K562 (cell line): Measurements from ENCODE around the gene SIRT7. TPM values are rescaled to one million over a fixed set of nuclear protein-coding genes. Genes with fewer than 3 reads are reported as not detected.
A peak's percentile ranks its signal among the peaks of the same experiment; 100 is the strongest.

ENCODE experiments used
- ATAC-seq: fragments of 200-7000 bp; cut with Tn5 transposase; 3 replicates; pipeline ENCODE4 v1.9.1; 2020; ENCODE audit warnings: moderate library complexity
- BruUV-seq: library from RNA; stranded (reverse); fragments of 400-500 nt; replicated peaks from 2 replicates; lab custom pipeline; 2021; lab: Mats Ljungman, UMichigan
- CTCF ChIA-PET: fragments of 300-600 bp; formaldehyde crosslinking; extraction: SDS; loops from one replicate; lab custom pipeline; 2021; ENCODE audit warnings: low intra/inter-chr PET ratio; lab: Yijun Ruan, JAX
- POLR2A ChIA-PET: fragments of 300-600, 350-650 bp; sonication (Branson Sonifier 250); formaldehyde crosslinking; extraction: SDS; loops from one replicate; lab custom pipeline; 2021; ENCODE audit warnings: antibody characterized with exemption, inconsistent platforms; lab: Yijun Ruan, JAX
- DNase-seq, 4 experiments: peaks; one replicate each; pipeline versions ENCODE4 v3.0.0 to v3.0.0-alpha.2; 2011 to 2018; ENCODE audit warnings: low spot score in 3 of 4, mixed read lengths in 3 of 4; ENCODE audit errors: extremely low read depth in 1 of 4
- FAIRE-seq: peaks from 2 replicates; lab custom pipeline; 2011; peaks lifted over from hg19 to GRCh38; lab: Jason Lieb, UNC
- H2AFZ ChIP-seq: 2 replicates; pipeline ENCODE4 v1.6.0; 2011; ENCODE audit warnings: low read depth, low read length, control low read depth, inconsistent platforms
- H3K27ac ChIP-seq: fragments of 200-600 bp; 3 replicates; pipeline ENCODE4 v1.8.0; 2011; ENCODE audit warnings: low read depth, mild to moderate bottlenecking, control low read depth, inconsistent platforms, low read length, moderate library complexity, mixed read lengths; ENCODE audit errors: extremely low read depth
- H3K27me3 ChIP-seq, 2 experiments: fragments of 300-600 bp in 1 of 2; 2 replicates in 1 of 2; 3 replicates in 1 of 2; pipeline versions ENCODE4 v1.6.0 to v1.8.0; 2011; ENCODE audit warnings: inconsistent platforms in 2 of 2, low read length in 2 of 2, mild to moderate bottlenecking in 1 of 2, mixed read lengths in 1 of 2, moderate library complexity in 1 of 2; ENCODE audit not compliant: control insufficient read depth in 2 of 2, insufficient read depth in 2 of 2
- H3K36me3 ChIP-seq: fragments of 300-600 bp; 3 replicates; pipeline ENCODE4 v1.8.0; 2011; ENCODE audit warnings: mild to moderate bottlenecking, low read length, inconsistent platforms; ENCODE audit not compliant: control insufficient read depth, insufficient read depth
- H3K4me1 ChIP-seq, 2 experiments: fragments of 200-600 bp in 1 of 2; replicated peaks in 1 of 2; 2 replicates in 1 of 2; 3 replicates in 1 of 2; pipeline versions ENCODE4 v1.5.1 to v1.8.0; 2011; ENCODE audit warnings: inconsistent platforms in 2 of 2, low read length in 2 of 2, mild to moderate bottlenecking in 1 of 2, mixed read lengths in 1 of 2, moderate library complexity in 1 of 2; ENCODE audit not compliant: control insufficient read depth in 2 of 2, insufficient read depth in 2 of 2
- H3K4me2 ChIP-seq: 2 replicates; pipeline ENCODE4 v1.6.1; 2011; ENCODE audit warnings: low read length, control low read depth, inconsistent platforms, mixed read lengths; ENCODE audit not compliant: insufficient read depth
- H3K4me3 ChIP-seq: fragments of 200-600 bp; sonication (generic), shearing (Covaris generic); 2 replicates; pipeline ENCODE4 v1.5.1; 2016; ENCODE audit warnings: control low read depth, inconsistent platforms
- H3K79me2 ChIP-seq: fragments of 200-600 bp; 3 replicates; pipeline ENCODE4 v1.8.0; 2011; ENCODE audit warnings: low read length, inconsistent platforms; ENCODE audit not compliant: control insufficient read depth, insufficient read depth
- H3K9ac ChIP-seq, 2 experiments: 2 replicates each; pipeline versions ENCODE4 v1.6.0 to v1.6.1; 2011; ENCODE audit warnings: low read depth in 2 of 2, low read length in 2 of 2, control low read depth in 1 of 2, inconsistent platforms in 1 of 2, mild to moderate bottlenecking in 1 of 2, mixed read lengths in 1 of 2; ENCODE audit not compliant: insufficient read depth in 1 of 2
- H3K9me1 ChIP-seq: one replicate; pipeline ENCODE4 v1.6.0; 2011; ENCODE audit warnings: inconsistent platforms, mild to moderate bottlenecking, low read length, moderate library complexity; ENCODE audit not compliant: control insufficient read depth, insufficient read depth
- H3K9me3 ChIP-seq: replicated peaks from 2 replicates; pipeline ENCODE4 v1.5.1; 2011; ENCODE audit warnings: low read depth, low read length, inconsistent platforms; ENCODE audit not compliant: control insufficient read depth, insufficient read depth
- H4K20me1 ChIP-seq: replicated peaks from 2 replicates; pipeline ENCODE4 v1.6.1; 2011; ENCODE audit warnings: low read length, inconsistent platforms, mixed read lengths; ENCODE audit not compliant: control insufficient read depth, insufficient read depth
- FUS ChIP-seq: fragments of 200-400 bp; formaldehyde crosslinking; optimal IDR thresholded peaks from 2 replicates; pipeline ENCODE3; 2017; ENCODE audit warnings: low read depth, low read length
- HNRNPH1 ChIP-seq: fragments of 200-400 bp; formaldehyde crosslinking; optimal IDR thresholded peaks from 2 replicates; pipeline ENCODE3; 2017; ENCODE audit warnings: low read depth, mild to moderate bottlenecking, low read length, moderate library complexity
- KLF13 ChIP-seq: fragments of 450-650 bp; IDR thresholded peaks from 2 replicates; pipeline ENCODE4 v1.6.1; 2016; ENCODE audit warnings: missing genetic modification characterization, low read depth, mild to moderate bottlenecking, missing compliant biosample characterization, moderate library complexity, borderline replicate concordance
- NBN ChIP-seq: fragments of 450-650 bp; IDR thresholded peaks from 2 replicates; pipeline ENCODE4 v1.6.1; 2016; ENCODE audit warnings: low read depth, mild to moderate bottlenecking
- NFE2L1 ChIP-seq: fragments of 450-650 bp; IDR thresholded peaks from 2 replicates; pipeline ENCODE4 v1.6.1; 2016; ENCODE audit warnings: missing genetic modification characterization, low read depth, mild to moderate bottlenecking, missing compliant biosample characterization, moderate library complexity, borderline replicate concordance
- PTTG1 ChIP-seq: fragments of 450-650 bp; IDR thresholded peaks from 2 replicates; pipeline ENCODE4 v1.6.1; 2016; ENCODE audit warnings: low read depth, mild to moderate bottlenecking, missing genetic modification characterization, missing compliant biosample characterization
- RBFOX2 ChIP-seq: fragments of 200-400 bp; formaldehyde crosslinking; IDR thresholded peaks from 2 replicates; pipeline ENCODE4 v1.6.1; 2017; ENCODE audit warnings: low read depth, mild to moderate bottlenecking, low read length, moderate library complexity
- ZFX ChIP-seq: sonication (generic); formaldehyde crosslinking; IDR thresholded peaks from 2 replicates; pipeline ENCODE4 v1.8.0; 2022; ENCODE audit warnings: mild to moderate bottlenecking, missing genetic modification reagents, moderate library complexity
- ZNF695 ChIP-seq: fragments of 450-650 bp; formaldehyde crosslinking; IDR thresholded peaks from 2 replicates; pipeline ENCODE4 v1.4.0; 2020; ENCODE audit warnings: mild to moderate bottlenecking, moderate library complexity
- WGBS: fragments of 100-300 bp; shearing (Covaris generic); methylation state at CpG from one replicate; pipeline ENCODE4 v1.1.6; 2016; ENCODE audit warnings: low coverage, mixed read lengths; ENCODE audit not compliant: insufficient coverage; ENCODE audit errors: missing lambda C conversion rate; 5-methylcytosine and 5-hydroxymethylcytosine counted together
- in situ Hi-C: fragments of 300-500 bp; cut with MboI; formaldehyde crosslinking; loops from 4 replicates; pipeline ENCODE4 v1.15.0; 2018; ENCODE audit warnings: inconsistent platforms, mixed read lengths
- intact Hi-C: fragments of 100-400 bp; cut with micrococcal nuclease; formaldehyde crosslinking; loops from 2 replicates; pipeline ENCODE4 v1.14.2; 2022
- polyA plus RNA-seq, 8 experiments: library from polyadenylated mRNA; depleted of rRNA in 4 of 8; stranded (reverse) in 5 of 8; unstranded in 3 of 8; fragments of >200 nt; fragmentation: Nextera tagmentation in 2 of 8; fragmentation: Illumina TruSeq in 1 of 8; extraction: Ambion mirVana in 2 of 8; extraction: Trizol in 1 of 8; gene quantifications; 2 replicates each; pipeline versions ENCODE4 v1.2.1 to v1.2.3, GENCODE V29; 2011 to 2014; ENCODE audit warnings: inconsistent platforms in 1 of 8, missing spikeins in 1 of 8
- total RNA-seq, 7 experiments: library from RNA; depleted of rRNA in 6 of 7; stranded (reverse); fragments of >200 nt in 6 of 7; fragmentation: Illumina TruSeq in 2 of 7; extraction: Trizol in 2 of 7; gene quantifications; 2 replicates each; pipeline versions ENCODE4 v1.2.1 to v1.2.3, GENCODE V29; 2011 to 2021; ENCODE audit warnings: low replicate concordance in 1 of 7
- TF ChIP-seq, protein P1 (sequence below): fragments of 150-350 bp; conservative IDR thresholded peaks from 2 replicates; pipeline ENCODE4 v1.6.1; 2014; ENCODE audit warnings: low read length

SIRT7 gene
- total and polyA plus RNA-seq, 9 of the 15 experiments (the other 6 are each of a cell fraction or from before 2014, with no cell fraction given): 1.6 to 54.8 (median 20.3) TPM

DNA sequence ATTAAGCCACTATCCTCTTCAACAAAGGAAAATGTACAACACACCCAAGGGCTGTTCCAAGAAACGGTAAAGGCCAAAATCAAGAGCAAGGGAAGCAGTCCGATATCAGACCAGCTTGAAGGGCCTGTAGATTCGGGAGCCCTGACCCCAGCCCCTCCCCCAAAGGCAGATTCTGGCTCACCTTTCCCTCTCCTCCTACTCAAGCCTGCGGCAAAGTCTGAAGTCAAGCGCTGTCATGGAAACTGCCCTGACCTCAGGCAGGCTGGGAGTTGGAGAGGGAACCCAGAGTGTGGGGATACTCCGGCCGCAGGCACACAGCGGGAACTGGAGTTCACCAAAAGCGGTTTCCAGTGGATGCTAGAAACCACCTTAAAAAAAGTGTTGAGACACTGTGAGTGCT, 28.4 kb downstream of the SIRT7 start:
- Histone ChIP-seq H2AFZ (no peak overlapping the region), H3K27ac (peak overlapping the region; percentile 97; the same call in 1 of the 3 replicates), H3K79me2 (peaks cover 82% of the 10 kb centered on the region), H3K27me3 (no peaks in the 10 kb centered on the region), H3K36me3 (peaks cover 74% of the 10 kb centered on the region), H3K4me1 (peaks cover 12 to 49% of the 10 kb centered on the region in 2 experiments; a peak in 4 of 5 replicates), H4K20me1 (0 out of 2 replicates have a peak, but pooled peaks cover 4% of the 10 kb centered on the region), H3K9me3 (no peaks in the 10 kb centered on the region), H3K9me1 (peaks cover 8% of the 10 kb centered on the region), H3K9ac (peak overlapping the region; percentile 89 to 96), H3K4me2 (peak overlapping the region; percentile 91; the same call in 1 of the 2 replicates), H3K4me3 (peak overlapping the region; percentile 73; the same call in 1 of the 2 replicates)
- ATAC-seq: no peak
- CTCF ChIA-PET: interaction anchor here (0.6 kb wide), 1 partner anchor 28 kb away, joined by 3 read pairs; no protein-coding TSS in a partner anchor
- intact Hi-C loops: no loop called here
- no peak for TF ChIP-seq NFE2L1 (tag)
- peak; percentile 36; the same call in 1 of the 2 replicates for TF ChIP-seq RBFOX2
- WGBS: 87% methylated on average over 8 of the region's 9 CpGs
- no TSS peak for BruUV-seq
- POLR2A ChIA-PET: interaction anchor here (0.8 to 10.5 kb wide), 4 partner anchors 15 to 186 kb away, joined by 3 to 85 read pairs (median 4); partner anchors contain the start of gene MRPL12
- peak in 1 of 4 experiments; percentile 15 for DNase-seq
- FAIRE-seq: peak; percentile 57
- in situ Hi-C loops: no loop called here

DNA sequence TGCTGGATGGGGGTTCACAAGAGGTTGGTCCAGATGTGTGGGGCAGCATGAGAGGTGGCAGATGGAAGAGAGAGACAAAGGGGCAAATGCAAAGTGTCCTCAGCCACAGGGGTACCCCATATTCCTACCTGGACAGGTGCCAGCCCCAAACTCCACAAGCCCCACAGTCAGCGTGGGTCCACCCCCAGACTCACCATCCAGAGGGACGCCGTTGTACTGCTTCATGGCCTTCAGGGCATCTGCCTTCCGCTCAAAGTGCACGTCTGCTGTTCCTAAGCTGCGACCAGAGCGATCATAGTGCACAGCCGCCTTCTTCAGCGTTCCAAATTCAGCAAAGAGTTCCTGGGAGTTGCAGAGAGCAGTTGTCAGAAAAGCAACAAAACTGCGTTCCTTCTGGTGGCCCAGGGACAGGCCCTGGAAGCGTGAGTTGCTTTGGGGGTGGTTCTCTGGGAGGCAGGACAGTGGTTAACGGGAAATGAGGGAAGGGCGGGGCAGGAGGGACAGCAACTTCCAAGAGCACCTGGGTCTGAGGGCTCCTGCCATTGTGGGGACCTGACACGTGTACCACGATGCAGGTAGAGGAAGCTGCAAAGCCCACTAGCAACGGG, 28.9 kb downstream of the SIRT7 start:
- peaks cover 74% of the 10 kb centered on the region for H3K36me3 ChIP-seq
- H3K4me3 ChIP-seq: no peak overlapping the region
- intact Hi-C loops: no loop called here
- ChIA-PET POLR2A (interaction anchor here (0.7 to 10.5 kb wide), 5 partner anchors 14 to 186 kb away, joined by 3 to 85 read pairs (median 3); partner anchors contain the start of gene MRPL12), CTCF (no interaction called here)
- peaks cover 5% of the 10 kb centered on the region for H3K9me1 ChIP-seq
- no peak for FAIRE-seq
- H3K4me1 ChIP-seq: peaks cover 12 to 49% of the 10 kb centered on the region in 2 experiments; a peak in 4 of 5 replicates
- no peak for ATAC-seq
- peak overlapping the region; percentile 89 to 96; a peak in 3 of 4 replicates for H3K9ac ChIP-seq
- 95% methylated on average over 16 of the region's 16 CpGs for WGBS
- 0 out of 2 replicates have a peak, but pooled peaks cover 4% of the 10 kb centered on the region for H4K20me1 ChIP-seq
- in situ Hi-C loops: no loop called here
- H3K9me3 ChIP-seq: no peaks in the 10 kb centered on the region
- H3K27me3 ChIP-seq: no peaks in the 10 kb centered on the region
- H2AFZ ChIP-seq: no peak overlapping the region
- peak overlapping the region; percentile 97; the same call in 1 of the 3 replicates for H3K27ac ChIP-seq
- H3K79me2 ChIP-seq: peaks cover 78% of the 10 kb centered on the region
- H3K4me2 ChIP-seq: 0 out of 2 replicates have a peak overlapping the region, but pooled peaks have one; percentile 91
- DNase-seq: peak in 1 of 4 experiments; percentile 10
- no TSS peak for BruUV-seq
- peak; percentile 19; the same call in 1 of the 2 replicates for TF ChIP-seq ZFX
- TF ChIP-seq PTTG1 (tag): no peak
- no peak for TF ChIP-seq KLF13 (tag)
- TF ChIP-seq HNRNPH1: no peak
- no peak for TF ChIP-seq NBN
- TF ChIP-seq, protein P1, sequence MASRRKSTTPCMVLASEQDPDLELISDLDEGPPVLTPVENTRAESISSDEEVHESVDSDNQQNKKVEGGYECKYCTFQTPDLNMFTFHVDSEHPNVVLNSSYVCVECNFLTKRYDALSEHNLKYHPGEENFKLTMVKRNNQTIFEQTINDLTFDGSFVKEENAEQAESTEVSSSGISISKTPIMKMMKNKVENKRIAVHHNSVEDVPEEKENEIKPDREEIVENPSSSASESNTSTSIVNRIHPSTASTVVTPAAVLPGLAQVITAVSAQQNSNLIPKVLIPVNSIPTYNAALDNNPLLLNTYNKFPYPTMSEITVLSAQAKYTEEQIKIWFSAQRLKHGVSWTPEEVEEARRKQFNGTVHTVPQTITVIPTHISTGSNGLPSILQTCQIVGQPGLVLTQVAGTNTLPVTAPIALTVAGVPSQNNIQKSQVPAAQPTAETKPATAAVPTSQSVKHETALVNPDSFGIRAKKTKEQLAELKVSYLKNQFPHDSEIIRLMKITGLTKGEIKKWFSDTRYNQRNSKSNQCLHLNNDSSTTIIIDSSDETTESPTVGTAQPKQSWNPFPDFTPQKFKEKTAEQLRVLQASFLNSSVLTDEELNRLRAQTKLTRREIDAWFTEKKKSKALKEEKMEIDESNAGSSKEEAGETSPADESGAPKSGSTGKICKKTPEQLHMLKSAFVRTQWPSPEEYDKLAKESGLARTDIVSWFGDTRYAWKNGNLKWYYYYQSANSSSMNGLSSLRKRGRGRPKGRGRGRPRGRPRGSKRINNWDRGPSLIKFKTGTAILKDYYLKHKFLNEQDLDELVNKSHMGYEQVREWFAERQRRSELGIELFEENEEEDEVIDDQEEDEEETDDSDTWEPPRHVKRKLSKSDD: no peak
- no peak for TF ChIP-seq ZNF695 (CRISPR knock-in tag)
- no peak for TF ChIP-seq FUS
